ENCODE data around the gene PI4KA.

DNA sequence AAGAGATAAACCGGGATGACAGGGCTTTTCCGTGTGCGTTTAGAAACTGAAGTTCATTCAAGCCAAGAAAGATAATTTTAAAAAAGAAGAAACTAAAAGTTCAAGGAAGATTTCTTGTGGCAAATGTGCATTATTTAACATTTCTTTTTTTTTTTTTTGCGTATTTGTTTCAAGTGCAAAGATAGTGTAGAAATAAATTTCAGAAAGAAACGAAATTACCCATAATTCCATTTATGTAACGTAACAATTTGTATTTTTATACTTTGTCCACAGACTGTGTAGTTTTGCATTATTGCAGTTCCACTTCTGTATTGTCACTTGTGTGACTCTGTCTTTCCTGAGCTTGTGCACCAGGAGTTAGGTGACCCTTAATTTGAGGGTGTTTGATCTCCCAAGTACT, 24.2 kb upstream of the PI4KA start:
- TF ChIP-seq, protein P1, sequence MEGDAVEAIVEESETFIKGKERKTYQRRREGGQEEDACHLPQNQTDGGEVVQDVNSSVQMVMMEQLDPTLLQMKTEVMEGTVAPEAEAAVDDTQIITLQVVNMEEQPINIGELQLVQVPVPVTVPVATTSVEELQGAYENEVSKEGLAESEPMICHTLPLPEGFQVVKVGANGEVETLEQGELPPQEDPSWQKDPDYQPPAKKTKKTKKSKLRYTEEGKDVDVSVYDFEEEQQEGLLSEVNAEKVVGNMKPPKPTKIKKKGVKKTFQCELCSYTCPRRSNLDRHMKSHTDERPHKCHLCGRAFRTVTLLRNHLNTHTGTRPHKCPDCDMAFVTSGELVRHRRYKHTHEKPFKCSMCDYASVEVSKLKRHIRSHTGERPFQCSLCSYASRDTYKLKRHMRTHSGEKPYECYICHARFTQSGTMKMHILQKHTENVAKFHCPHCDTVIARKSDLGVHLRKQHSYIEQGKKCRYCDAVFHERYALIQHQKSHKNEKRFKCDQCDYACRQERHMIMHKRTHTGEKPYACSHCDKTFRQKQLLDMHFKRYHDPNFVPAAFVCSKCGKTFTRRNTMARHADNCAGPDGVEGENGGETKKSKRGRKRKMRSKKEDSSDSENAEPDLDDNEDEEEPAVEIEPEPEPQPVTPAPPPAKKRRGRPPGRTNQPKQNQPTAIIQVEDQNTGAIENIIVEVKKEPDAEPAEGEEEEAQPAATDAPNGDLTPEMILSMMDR (IDR thresholded peaks at IDR 0.05): no peak
- TF ChIP-seq, protein P2, sequence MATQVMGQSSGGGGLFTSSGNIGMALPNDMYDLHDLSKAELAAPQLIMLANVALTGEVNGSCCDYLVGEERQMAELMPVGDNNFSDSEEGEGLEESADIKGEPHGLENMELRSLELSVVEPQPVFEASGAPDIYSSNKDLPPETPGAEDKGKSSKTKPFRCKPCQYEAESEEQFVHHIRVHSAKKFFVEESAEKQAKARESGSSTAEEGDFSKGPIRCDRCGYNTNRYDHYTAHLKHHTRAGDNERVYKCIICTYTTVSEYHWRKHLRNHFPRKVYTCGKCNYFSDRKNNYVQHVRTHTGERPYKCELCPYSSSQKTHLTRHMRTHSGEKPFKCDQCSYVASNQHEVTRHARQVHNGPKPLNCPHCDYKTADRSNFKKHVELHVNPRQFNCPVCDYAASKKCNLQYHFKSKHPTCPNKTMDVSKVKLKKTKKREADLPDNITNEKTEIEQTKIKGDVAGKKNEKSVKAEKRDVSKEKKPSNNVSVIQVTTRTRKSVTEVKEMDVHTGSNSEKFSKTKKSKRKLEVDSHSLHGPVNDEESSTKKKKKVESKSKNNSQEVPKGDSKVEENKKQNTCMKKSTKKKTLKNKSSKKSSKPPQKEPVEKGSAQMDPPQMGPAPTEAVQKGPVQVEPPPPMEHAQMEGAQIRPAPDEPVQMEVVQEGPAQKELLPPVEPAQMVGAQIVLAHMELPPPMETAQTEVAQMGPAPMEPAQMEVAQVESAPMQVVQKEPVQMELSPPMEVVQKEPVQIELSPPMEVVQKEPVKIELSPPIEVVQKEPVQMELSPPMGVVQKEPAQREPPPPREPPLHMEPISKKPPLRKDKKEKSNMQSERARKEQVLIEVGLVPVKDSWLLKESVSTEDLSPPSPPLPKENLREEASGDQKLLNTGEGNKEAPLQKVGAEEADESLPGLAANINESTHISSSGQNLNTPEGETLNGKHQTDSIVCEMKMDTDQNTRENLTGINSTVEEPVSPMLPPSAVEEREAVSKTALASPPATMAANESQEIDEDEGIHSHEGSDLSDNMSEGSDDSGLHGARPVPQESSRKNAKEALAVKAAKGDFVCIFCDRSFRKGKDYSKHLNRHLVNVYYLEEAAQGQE (IDR thresholded peaks at IDR 0.05; ENCODE audit: insufficient read depth in 1 of 2, low read depth in 2 of 2, low read length in 1 of 2): no peak
- no peak for TF ChIP-seq POLR2AphosphoS5 (IDR thresholded peaks at IDR 0.05; ENCODE audit: low read depth, low read length)
